Ectodermal cell (in vitro differentiated cells): Measurements from ENCODE around the gene DUSP9.

Experiments
- H3K27ac ChIP-seq: 2 replicates; pipeline ENCODE4 v1.7.0; 2013; ENCODE audit warnings: mild to moderate bottlenecking, low read depth, low read length; ENCODE audit not compliant: insufficient read depth, poor library complexity, severe bottlenecking
- H3K27me3 ChIP-seq: 2 replicates; pipeline ENCODE4 v1.7.0; 2013; ENCODE audit warnings: mild to moderate bottlenecking, low read length; ENCODE audit not compliant: insufficient read depth, control insufficient read depth, poor library complexity, severe bottlenecking
- H3K36me3 ChIP-seq: one replicate; pipeline ENCODE4 v1.7.0; 2013; ENCODE audit warnings: low read length; ENCODE audit not compliant: control insufficient read depth, insufficient read depth
- H3K4me1 ChIP-seq: one replicate; pipeline ENCODE4 v1.7.0; 2013; ENCODE audit warnings: low read length; ENCODE audit not compliant: control insufficient read depth, insufficient read depth
- H3K4me3 ChIP-seq: 2 replicates; pipeline ENCODE4 v1.7.0; 2013; ENCODE audit warnings: low read depth, low read length, control low read depth; ENCODE audit not compliant: insufficient read depth
- H3K9me3 ChIP-seq: 2 replicates; pipeline ENCODE4 v1.7.0; 2013; ENCODE audit warnings: mild to moderate bottlenecking, low read length, moderate library complexity; ENCODE audit not compliant: control insufficient read depth
- WGBS, 2 experiments: methylation state at CpG; one replicate each; pipeline ENCODE4 v1.1.7; 2013; ENCODE audit warnings: missing lambda C conversion rate in 2 of 2; 5-methylcytosine and 5-hydroxymethylcytosine counted together

The DUSP9 gene

GRCh38 chrX:153631346-153631745 lies 15.7 kb upstream of the DUSP9 start:
- H3K9me3 ChIP-seq = no peaks in the 10 kb centered on the region
- no peaks in the 10 kb centered on the region for H3K27me3 ChIP-seq
- no peak overlapping the region for H3K27ac ChIP-seq
- no peak overlapping the region for H3K4me3 ChIP-seq
- WGBS, 2 experiments = 92 to 100% methylated on average over 2 of the region's 2 CpGs
- H3K4me1 ChIP-seq = no peaks in the 10 kb centered on the region
- H3K36me3 ChIP-seq = no peaks in the 10 kb centered on the region

DNA sequence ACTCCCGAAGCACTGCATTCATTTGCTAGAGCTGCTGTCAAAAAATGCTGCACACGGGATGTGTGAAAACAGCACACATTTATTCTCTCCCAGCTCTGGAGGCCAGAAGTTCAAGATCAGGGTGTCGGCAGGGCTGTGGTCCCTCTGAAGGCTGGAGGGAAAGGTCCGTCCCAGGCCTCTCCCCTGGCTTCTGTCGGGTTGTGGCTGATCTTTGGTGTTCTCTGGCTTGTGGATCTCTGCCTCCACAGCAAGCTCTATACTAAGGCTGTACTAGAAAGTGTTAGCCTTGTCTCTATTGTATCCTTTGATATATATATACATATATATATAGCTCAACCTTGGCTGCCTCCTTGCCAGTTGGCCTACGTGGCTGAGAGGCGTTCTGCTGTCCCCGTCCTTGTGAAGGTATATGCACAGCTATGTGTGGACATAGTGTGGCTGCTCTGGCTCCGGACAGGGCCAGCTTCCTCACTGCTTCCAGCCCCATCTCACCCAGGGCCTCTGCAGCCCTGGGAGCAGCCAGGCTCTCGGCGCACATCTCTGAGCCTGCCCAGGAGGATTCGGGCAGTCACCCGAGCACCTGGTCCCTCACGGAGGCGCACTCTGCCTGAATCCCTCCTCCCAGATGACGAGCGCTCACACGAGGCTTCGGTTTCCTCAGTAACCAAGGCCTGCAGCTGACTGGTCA lies 15.0 kb upstream of the DUSP9 start:
- H3K27me3 ChIP-seq = no peaks in the 10 kb centered on the region

GRCh38 chrX:153632595-153632946 lies 14.4 kb upstream of the DUSP9 start:
- Histone ChIP-seq H3K27me3 (no peaks in the 10 kb centered on the region), H3K4me3 (no peak overlapping the region), H3K9me3 (no peaks in the 10 kb centered on the region), H3K27ac (no peak overlapping the region), H3K36me3 (no peaks in the 10 kb centered on the region), H3K4me1 (no peaks in the 10 kb centered on the region)
- WGBS, 2 experiments = 86 to 91% methylated on average over 7 of the region's 7 CpGs

More for the DNA sequence above, 15.0 kb upstream of the DUSP9 start:
- no peak overlapping the region for H3K27ac ChIP-seq
- H3K36me3 ChIP-seq = no peaks in the 10 kb centered on the region
- H3K4me1 ChIP-seq = no peaks in the 10 kb centered on the region
- H3K4me3 ChIP-seq = no peak overlapping the region
- WGBS, 2 experiments = 88 to 92% methylated on average over 16 to 19 of the region's 19 CpGs
- no peaks in the 10 kb centered on the region for H3K9me3 ChIP-seq

GRCh38 chrX:153633048-153633447 lies 14.0 kb upstream of the DUSP9 start:
- 93 to 94% methylated on average over 14 of the region's 14 CpGs for WGBS, 2 experiments
- no peaks in the 10 kb centered on the region for H3K27me3 ChIP-seq

GRCh38 chrX:153633607-153634180 lies 13.3 kb upstream of the DUSP9 start:
- no peaks in the 10 kb centered on the region for H3K27me3 ChIP-seq
- 88% methylated on average over 15 of the region's 15 CpGs for WGBS, 2 experiments
- no peak overlapping the region for H3K4me3 ChIP-seq
- H3K4me1 ChIP-seq = no peaks in the 10 kb centered on the region
- no peak overlapping the region for H3K27ac ChIP-seq
- no peaks in the 10 kb centered on the region for H3K36me3 ChIP-seq
- H3K9me3 ChIP-seq = no peaks in the 10 kb centered on the region

More at GRCh38 chrX:153633048-153633447, 14.0 kb upstream of the DUSP9 start:
- no peak overlapping the region for H3K27ac ChIP-seq
- no peak overlapping the region for H3K4me3 ChIP-seq
- H3K4me1 ChIP-seq = no peaks in the 10 kb centered on the region
- no peaks in the 10 kb centered on the region for H3K36me3 ChIP-seq
- H3K9me3 ChIP-seq = no peaks in the 10 kb centered on the region

DNA sequence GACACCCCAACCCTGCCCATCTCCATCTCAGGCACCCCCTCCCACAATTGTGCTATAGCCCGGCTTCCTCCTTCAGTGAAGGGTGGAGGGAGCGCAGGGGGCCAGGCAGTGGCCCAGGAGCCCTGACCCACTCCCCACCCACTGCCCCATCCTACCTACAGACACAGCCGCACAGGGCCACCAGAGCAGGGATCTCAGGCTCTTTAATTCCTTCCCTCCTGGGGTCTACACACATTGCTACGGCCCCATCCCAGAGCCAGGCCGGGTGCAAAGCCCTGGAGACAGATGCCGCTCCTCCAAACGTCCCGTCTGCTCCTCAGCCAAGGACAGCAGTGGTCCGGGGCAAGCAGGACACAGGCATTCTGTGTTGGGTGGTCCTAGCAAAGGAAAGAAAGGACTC lies 12.8 kb upstream of the DUSP9 start:
- Histone ChIP-seq H3K36me3 (no peaks in the 10 kb centered on the region), H3K4me1 (no peaks in the 10 kb centered on the region), H3K27ac (no peak overlapping the region), H3K4me3 (no peak overlapping the region), H3K27me3 (no peaks in the 10 kb centered on the region), H3K9me3 (no peaks in the 10 kb centered on the region)
- 83 to 85% methylated on average over 9 of the region's 9 CpGs for WGBS, 2 experiments

GRCh38 chrX:153634832-153635231 lies 12.2 kb upstream of the DUSP9 start:
- Histone ChIP-seq H3K36me3 (no peaks in the 10 kb centered on the region), H3K4me3 (no peak overlapping the region), H3K9me3 (no peaks in the 10 kb centered on the region), H3K4me1 (no peaks in the 10 kb centered on the region), H3K27me3 (no peaks in the 10 kb centered on the region), H3K27ac (no peak overlapping the region)
- WGBS, 2 experiments = 90 to 91% methylated on average over 15 of the region's 15 CpGs

- 93 to 99% methylated on average over 6 of the region's 6 CpGs for WGBS, 2 experiments
- H3K27me3 ChIP-seq = peaks cover 4% of the 10 kb centered on the region
Measured at GRCh38 chrX:153635388-153635787, 11.6 kb upstream of the DUSP9 start.

DNA sequence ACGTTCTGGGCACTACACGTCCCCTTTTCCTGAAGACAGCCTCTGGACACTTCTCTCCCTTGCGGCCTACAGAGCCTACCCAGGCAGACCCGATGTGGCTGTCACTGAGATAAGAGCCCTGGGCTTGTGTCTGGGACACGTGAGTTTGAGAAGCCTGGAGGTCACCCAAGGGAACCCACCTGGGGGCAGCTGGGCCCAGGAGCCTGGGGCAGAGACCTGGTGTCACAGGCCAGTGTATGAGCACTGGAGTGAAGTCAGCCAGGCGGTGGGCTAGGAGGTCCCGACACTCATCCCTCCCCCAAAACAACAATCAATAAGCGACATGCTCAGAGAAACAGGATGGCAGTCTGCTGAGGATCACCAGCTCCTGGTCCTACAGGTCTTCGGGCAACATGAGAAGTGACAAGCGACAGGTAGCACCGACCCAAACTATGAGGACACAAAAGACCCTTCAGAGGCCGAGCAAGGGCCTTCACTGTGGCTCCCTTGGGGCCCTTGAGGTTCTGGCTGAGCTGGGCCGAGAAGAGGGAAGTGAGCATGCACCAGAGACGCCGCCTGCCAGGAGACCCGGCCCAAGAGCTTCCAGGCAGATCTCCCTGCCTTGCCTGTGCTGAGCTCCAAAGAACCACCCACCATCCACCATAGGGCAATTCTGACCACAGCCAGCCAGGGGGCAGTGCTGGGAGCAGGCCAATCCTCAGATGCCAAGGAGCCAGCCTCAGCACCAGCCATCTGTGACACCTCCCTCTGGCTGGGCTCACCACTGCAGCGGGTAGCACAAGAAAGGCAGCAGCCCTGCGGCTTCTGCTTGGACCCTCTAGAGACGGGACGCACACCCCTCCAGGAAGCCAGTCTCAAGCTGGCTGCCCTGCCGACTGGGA lies 11.0 kb upstream of the DUSP9 start:
- Histone ChIP-seq H3K9me3 (no peaks in the 10 kb centered on the region), H3K4me3 (no peak overlapping the region), H3K27ac (no peak overlapping the region), H3K4me1 (peaks cover 4% of the 10 kb centered on the region), H3K36me3 (no peaks in the 10 kb centered on the region), H3K27me3 (peaks cover 11% of the 10 kb centered on the region)
- WGBS, 2 experiments = 74 to 78% methylated on average over 21 of the region's 21 CpGs

More at GRCh38 chrX:153635388-153635787, 11.6 kb upstream of the DUSP9 start:
- Histone ChIP-seq H3K4me3 (no peak overlapping the region), H3K9me3 (no peaks in the 10 kb centered on the region), H3K27ac (no peak overlapping the region), H3K36me3 (no peaks in the 10 kb centered on the region), H3K4me1 (no peaks in the 10 kb centered on the region)

DNA sequence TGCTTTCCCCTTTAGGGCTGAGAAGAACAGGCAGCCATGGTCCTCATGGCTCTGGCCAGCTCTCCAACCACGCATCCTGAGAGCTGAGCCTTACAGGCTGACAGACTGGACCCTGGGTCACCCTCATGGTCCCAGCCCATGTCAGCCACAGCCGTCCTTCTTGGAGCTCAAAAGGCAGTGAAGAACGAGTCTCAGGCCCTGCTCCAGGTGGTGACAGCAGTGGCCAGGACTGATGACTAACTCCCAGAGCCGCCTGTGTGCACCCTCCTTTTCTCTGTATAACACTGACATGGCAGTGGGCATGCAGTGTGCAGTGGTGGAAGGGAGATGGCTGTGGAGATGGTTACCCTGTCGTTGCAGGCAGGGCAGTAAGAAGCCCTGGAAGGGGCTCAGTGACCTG lies 10.3 kb upstream of the DUSP9 start:
- 72 to 76% methylated on average over 5 of the region's 5 CpGs for WGBS, 2 experiments
- Histone ChIP-seq H3K9me3 (no peaks in the 10 kb centered on the region), H3K27me3 (peaks cover 18% of the 10 kb centered on the region), H3K4me1 (peaks cover 4% of the 10 kb centered on the region), H3K36me3 (no peaks in the 10 kb centered on the region), H3K4me3 (no peak overlapping the region), H3K27ac (no peak overlapping the region)
